Measurements from ENCODE around the gene PPIG.

GRCh38 chr2:169659320-169659719, 75.2 kb downstream of the PPIG start:
- no peak for TF ChIP-seq TCF15 (CRISPR knock-in tag; IDR thresholded peaks at IDR 0.05)
- TF ChIP-seq CTCF (IDR thresholded peaks at IDR 0.05 in 2 of 3, conservative IDR thresholded peaks at IDR 0.05 in 1 of 3; ENCODE audit: insufficient read depth in 2 of 3, low read depth in 1 of 3, low read length in 3 of 3), result no peak
- TF ChIP-seq TEAD4 (IDR thresholded peaks at IDR 0.05; ENCODE audit: low read length), result no peak; the same call in 1 of the 2 replicates
- TF ChIP-seq TEAD4 (CRISPR knock-in tag; IDR thresholded peaks at IDR 0.05; ENCODE audit: borderline replicate concordance), result no peak
- no peak for TF ChIP-seq ZNF79 (CRISPR knock-in tag; IDR thresholded peaks at IDR 0.05; ENCODE audit: low read depth)
